HCT116 (cell line): ENCODE results near the gene CLC. TPM values are rescaled to one million over a fixed set of nuclear protein-coding genes. Genes with fewer than 3 reads are reported as not detected.

ENCODE experiments used
- ATAC-seq: fragments of 200-7000 bp; cut with Tn5 transposase; 2 replicates; pipeline ENCODE4 v1.9.1; 2020; ENCODE audit warnings: mild to moderate bottlenecking, moderate library complexity
- BruUV-seq: library from RNA; stranded (reverse); fragments of 400-500 nt; replicated peaks from 2 replicates; lab custom pipeline; 2021; lab: Mats Ljungman, UMichigan
- CTCF ChIA-PET: fragments of 300-600 bp; sonication (Branson Sonifier 250); formaldehyde crosslinking; loops from one replicate; lab custom pipeline; 2021; ENCODE audit warnings: antibody characterized with exemption; lab: Charles Lee
- POLR2A ChIA-PET: fragments of 300-600, 350-600 bp; sonication (Branson Sonifier 250); formaldehyde crosslinking; loops from one replicate; lab custom pipeline; 2021; ENCODE audit warnings: antibody characterized with exemption; lab: Charles Lee
- RAD21 ChIA-PET, 2 experiments: fragments of 300-600 bp; sonication (Branson Sonifier 250); formaldehyde crosslinking; loops; one replicate each; lab custom pipeline; 2023; ENCODE audit warnings: low total read pairs in 2 of 2; ENCODE audit not compliant: uncharacterized antibody in 2 of 2, unreplicated experiment in 2 of 2, low non-redundant PET in 1 of 2; lab: Charles Lee
- DNase-seq: peaks from one replicate; pipeline ENCODE4 v3.0.0-alpha.2; 2010; ENCODE audit warnings: low read depth, low spot score
- H2AFZ ChIP-seq: fragments of 200-600 bp; shearing (Covaris generic), sonication (generic); 2 replicates; pipeline ENCODE4 v1.6.1; 2017; ENCODE audit warnings: low read depth, mixed run types, mixed read lengths, antibody characterized with exemption, low read length; ENCODE audit not compliant: poor library complexity, severe bottlenecking
- H3K27ac ChIP-seq: 2 replicates; pipeline ENCODE4 v1.5.1; 2012; ENCODE audit warnings: low read depth, low read length
- H3K27me3 ChIP-seq: fragments of 200-600 bp; sonication (generic); 2 replicates; pipeline ENCODE4 v1.6.1; 2016; ENCODE audit warnings: mixed run types, low read length, mixed read lengths; ENCODE audit not compliant: insufficient read depth
- H3K36me3 ChIP-seq, 2 experiments: fragments of 200-500 bp in 1 of 2; fragments of 200-600 bp in 1 of 2; sonication (Bioruptor generic) in 1 of 2; sonication (generic) in 1 of 2; 2 replicates each; pipeline versions ENCODE4 v1.5.1 to v1.6.1; 2014 to 2016; ENCODE audit warnings: low read length in 2 of 2, inconsistent platforms in 1 of 2, mixed read lengths in 1 of 2, mixed run types in 1 of 2; ENCODE audit not compliant: insufficient read depth in 2 of 2, control insufficient read depth in 1 of 2
- H3K4me1 ChIP-seq, 2 experiments: fragments of 200-600 bp in 1 of 2; sonication (generic) in 1 of 2; 2 replicates each; pipeline versions ENCODE4 v1.5.1 to v1.6.1; 2012 to 2017; ENCODE audit warnings: low read length in 2 of 2, inconsistent platforms in 1 of 2, mild to moderate bottlenecking in 1 of 2, mixed read lengths in 1 of 2, mixed run types in 1 of 2, moderate library complexity in 1 of 2; ENCODE audit not compliant: insufficient read depth in 2 of 2, control insufficient read depth in 1 of 2
- H3K4me2 ChIP-seq: fragments of 200-600 bp; sonication (generic); 2 replicates; pipeline ENCODE4 v1.6.1; 2017; ENCODE audit warnings: mixed run types, low read length, mixed read lengths
- H3K4me3 ChIP-seq, 2 experiments: fragments of 200-600 bp in 1 of 2; sonication (generic) in 1 of 2; replicated peaks in 1 of 2; 2 replicates each; pipeline ENCODE4 v1.5.1; 2011 to 2016; ENCODE audit warnings: low read length in 2 of 2, control low read depth in 1 of 2, low read depth in 1 of 2, mild to moderate bottlenecking in 1 of 2, mixed read lengths in 1 of 2, mixed run types in 1 of 2
- H3K79me2 ChIP-seq: fragments of 200-600 bp; sonication (generic); 2 replicates; pipeline ENCODE4 v1.6.1; 2017; ENCODE audit warnings: mild to moderate bottlenecking, mixed run types, low read length, moderate library complexity, mixed read lengths; ENCODE audit not compliant: insufficient read depth
- H3K9ac ChIP-seq: fragments of 200-600 bp; sonication (generic); 2 replicates; pipeline ENCODE4 v1.6.1; 2016; ENCODE audit warnings: low read length, mixed read lengths
- H3K9me2 ChIP-seq: fragments of 200-600 bp; sonication (generic), shearing (Covaris generic); 2 replicates; pipeline ENCODE4 v1.6.1; 2017; ENCODE audit warnings: mixed run types, mild to moderate bottlenecking, moderate library complexity; ENCODE audit not compliant: insufficient read depth
- H3K9me3 ChIP-seq, 2 experiments: fragments of 200-500 bp in 1 of 2; fragments of 200-600 bp in 1 of 2; sonication (Bioruptor generic) in 1 of 2; sonication (generic) in 1 of 2; 2 replicates each; pipeline ENCODE4 v1.6.1; 2014 to 2017; ENCODE audit warnings: low read length in 2 of 2, mixed read lengths in 2 of 2, inconsistent platforms in 1 of 2, low read depth in 1 of 2, mild to moderate bottlenecking in 1 of 2, mixed run types in 1 of 2, moderate library complexity in 1 of 2; ENCODE audit not compliant: control insufficient read depth in 1 of 2, insufficient read depth in 1 of 2
- H4K20me1 ChIP-seq: fragments of 200-600 bp; sonication (generic), shearing (Covaris generic); 2 replicates; pipeline ENCODE4 v1.6.1; 2017; ENCODE audit warnings: mixed run types, mild to moderate bottlenecking, moderate library complexity; ENCODE audit not compliant: insufficient read depth
- CTCF ChIP-seq, 3 experiments: fragments of 200-600 bp in 1 of 3; sonication (generic) in 1 of 3; IDR thresholded peaks in 2 of 3; conservative IDR thresholded peaks in 1 of 3; 2 replicates each; pipeline ENCODE4 v1.5.1; 2012 to 2017; ENCODE audit warnings: low read depth in 2 of 3, low read length in 2 of 3, antibody characterized with exemption in 1 of 3, borderline replicate concordance in 1 of 3, control low read depth in 1 of 3, mild to moderate bottlenecking in 1 of 3, mixed read lengths in 1 of 3, mixed run types in 1 of 3, moderate library complexity in 1 of 3; ENCODE audit not compliant: insufficient read depth in 1 of 3
- EGR1 ChIP-seq: IDR thresholded peaks from 2 replicates; pipeline ENCODE4 v1.6.1; 2012; ENCODE audit warnings: low read depth
- EZH2phosphoT487 ChIP-seq: fragments of 200-600 bp; IDR thresholded peaks from 2 replicates; pipeline ENCODE4 v1.6.1; 2018; ENCODE audit warnings: antibody characterized with exemption, borderline replicate concordance
- FOSL1 ChIP-seq: IDR thresholded peaks from 2 replicates; pipeline ENCODE4 v1.6.1; 2012; ENCODE audit warnings: low read depth
- SIN3A ChIP-seq: IDR thresholded peaks from 2 replicates; pipeline ENCODE4 v1.6.1; 2012; ENCODE audit warnings: low read depth
- YY1 ChIP-seq: IDR thresholded peaks from 2 replicates; pipeline ENCODE4 v1.6.1; 2011; ENCODE audit warnings: low read length, low read depth, moderate library complexity, mild to moderate bottlenecking; ENCODE audit not compliant: insufficient replicate concordance; ENCODE audit errors: extremely low read depth
- ZNF274 ChIP-seq: fragments of 200-500 bp; sonication (Bioruptor generic); IDR thresholded peaks from 2 replicates; pipeline ENCODE4 v1.6.1; 2014; ENCODE audit warnings: mild to moderate bottlenecking, low read depth, low read length, inconsistent platforms
- intact Hi-C: fragments of 100-400 bp; cut with micrococcal nuclease; formaldehyde crosslinking; loops from 2 replicates; pipeline ENCODE4 v1.10.0; 2022
- total RNA-seq: library from RNA; stranded (reverse); gene quantifications from one replicate; pipeline ENCODE4 v1.2.1, GENCODE V29; 2021; ENCODE audit not compliant: unreplicated experiment

The CLC gene
- total RNA-seq, 1 experiment from 2014 or later, result not detected

- no peak for ATAC-seq
Observed at GRCh38 chr19:39749981-39750380, 12.2 kb upstream of the CLC start.

DNA sequence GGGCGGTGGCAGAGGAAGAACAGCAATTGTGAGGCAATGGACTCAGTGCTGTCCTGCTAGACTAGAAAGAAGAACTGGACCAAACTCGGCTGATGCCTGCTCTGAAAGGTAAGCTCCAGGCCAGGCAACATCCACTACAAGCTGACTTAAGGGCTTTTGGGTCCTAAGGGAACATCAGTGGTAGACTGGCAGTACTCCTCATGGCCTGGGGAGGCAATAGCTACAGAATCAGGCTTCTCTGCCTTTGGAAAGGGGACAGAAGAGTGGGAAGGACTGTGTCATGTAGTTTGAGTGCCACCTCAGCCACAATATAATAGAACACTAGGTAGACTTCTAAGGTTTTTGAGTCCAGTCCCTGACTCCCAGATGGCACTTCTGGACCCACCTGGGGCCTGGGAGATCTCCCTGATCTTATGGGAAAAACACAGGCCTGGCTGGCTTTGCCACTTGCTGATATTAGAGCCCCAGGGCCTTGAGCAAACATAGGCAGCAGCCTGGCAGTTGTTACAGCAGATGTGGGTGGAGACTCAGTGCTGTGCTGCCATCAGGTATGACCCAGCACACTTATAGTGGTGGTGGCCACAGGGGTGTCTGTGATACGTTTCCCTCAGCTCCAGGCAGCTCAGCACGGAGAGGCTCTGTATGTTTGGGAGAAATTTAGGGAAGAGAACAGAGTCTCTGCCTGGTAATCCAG is 9.2 kb upstream of the CLC start:
- peak; percentile 79 for ATAC-seq
- BruUV-seq, result no TSS peak
- peaks cover 69% of the 10 kb centered on the region for H3K27me3 ChIP-seq

More at GRCh38 chr19:39749981-39750380, 12.2 kb upstream of the CLC start:
- H3K9me2 ChIP-seq, result no peaks in the 10 kb centered on the region
- H4K20me1 ChIP-seq, result no peaks in the 10 kb centered on the region
- no peak overlapping the region for H3K9ac ChIP-seq
- no peak overlapping the region for H3K27ac ChIP-seq
- H3K36me3 ChIP-seq, result no peaks in the 10 kb centered on the region
- no peak for DNase-seq
- no peaks in the 10 kb centered on the region for H3K4me1 ChIP-seq
- no peaks in the 10 kb centered on the region for H3K9me3 ChIP-seq
- H2AFZ ChIP-seq, result no peak overlapping the region
- peaks cover 63% of the 10 kb centered on the region for H3K27me3 ChIP-seq
- POLR2A ChIA-PET, result no interaction called here
- no peak for TF ChIP-seq EGR1
- no peak for TF ChIP-seq SIN3A
- no peak for TF ChIP-seq EZH2phosphoT487
- no peak for TF ChIP-seq YY1
- no peak for TF ChIP-seq FOSL1
- TF ChIP-seq, all 23 proteins: peak for 0
- Histone ChIP-seq H3K4me2 (no peak overlapping the region), H3K4me3 (no peak overlapping the region), H3K79me2 (no peaks in the 10 kb centered on the region)
- BruUV-seq, result no TSS peak
- intact Hi-C loops, result no loop called here
- RAD21 ChIA-PET, result no interaction called here
- CTCF ChIA-PET, result no interaction called here

More for the DNA sequence above, 9.2 kb upstream of the CLC start:
- ChIA-PET POLR2A (interaction anchor here (0.6 kb wide), 1 partner anchor 211 kb away, joined by 3 read pairs; no protein-coding TSS in a partner anchor), RAD21 (no interaction called here), CTCF (interaction anchor here (1.0 kb wide), 1 partner anchor 20 kb away, joined by 4 read pairs; no protein-coding TSS in a partner anchor)
- no peak for TF ChIP-seq ZNF274
- peak in 2 of 3 experiments; percentile 15 to 24; a peak in 1 of 6 replicates for TF ChIP-seq CTCF (IDR thresholded peaks at IDR 0.05 in 2 of 3, conservative IDR thresholded peaks at IDR 0.05 in 1 of 3; ENCODE audit: borderline replicate concordance in 1 of 3, insufficient read depth in 1 of 3, low read depth in 2 of 3, low read length in 2 of 3)
- Histone ChIP-seq H3K9me3 (no peaks in the 10 kb centered on the region), H3K27ac (no peak overlapping the region), H3K4me2 (no peak overlapping the region), H4K20me1 (no peaks in the 10 kb centered on the region), H3K79me2 (no peaks in the 10 kb centered on the region), H3K9me2 (no peaks in the 10 kb centered on the region), H3K4me1 (no peaks in the 10 kb centered on the region), H2AFZ (no peak overlapping the region), H3K4me3 (no peak overlapping the region), H3K9ac (no peak overlapping the region), H3K36me3 (no peaks in the 10 kb centered on the region)
- no peak for DNase-seq
- intact Hi-C loops, result no loop called here
